Left lung (tissue), 10 donors: ENCODE measurements around the gene FIZ1. TPM values are rescaled to one million over a fixed set of nuclear protein-coding genes. Genes with fewer than 3 reads are reported as not detected.
A peak's percentile ranks its signal among the peaks of the same experiment; 100 is the strongest.

Source experiments
- ATAC-seq: fragments of 200-7000 bp; cut with Tn5 transposase; one replicate; pipeline ENCODE4 v1.9.1; 2020; ENCODE audit warnings: moderate library complexity
- DNase-seq, 4 donors: peaks; one replicate each; pipeline ENCODE4 v3.0.0-alpha.2; 2013 to 2020
- H3K27ac ChIP-seq, 2 donors: fragments of 200-600 bp; sonication (generic) in 1 of 2; one replicate each; pipeline versions ENCODE4 v1.5.0 to v1.8.0; 2020 to 2021
- H3K27me3 ChIP-seq, 2 donors: fragments of 200-600 bp; sonication (generic) in 1 of 2; one replicate each; pipeline versions ENCODE4 v1.5.0 to v1.8.0; 2020 to 2021
- H3K36me3 ChIP-seq, 2 donors: fragments of 200-600 bp; sonication (generic) in 1 of 2; one replicate each; pipeline versions ENCODE4 v1.5.0 to v1.8.0; 2020 to 2021
- H3K4me1 ChIP-seq, 2 donors: fragments of 200-600 bp; one replicate each; pipeline ENCODE4 v1.8.0; 2021
- H3K4me3 ChIP-seq, 2 donors: fragments of 200-600 bp; sonication (generic) in 1 of 2; one replicate each; pipeline versions ENCODE4 v1.5.0 to v1.8.0; 2020 to 2021; ENCODE audit warnings: mild to moderate bottlenecking in 1 of 2
- H3K9me3 ChIP-seq, 2 donors: fragments of 200-600 bp; sonication (generic) in 1 of 2; one replicate each; pipeline versions ENCODE4 v1.5.0 to v1.8.0; 2020 to 2021
- CTCF ChIP-seq, 2 donors: fragments of 200-600 bp; sonication (generic) in 1 of 2; IDR thresholded peaks; one replicate each; pipeline versions ENCODE4 v1.5.0 to v1.8.0; 2021; ENCODE audit warnings: antibody characterized with exemption in 2 of 2
- intact Hi-C, 2 donors: fragments of 100-400 bp; cut with DNase I; formaldehyde crosslinking; loops; one replicate each; pipeline versions ENCODE4 v1.11.2 to v1.14.2; 2022
- polyA plus RNA-seq, 6 donors: library from polyadenylated mRNA; unstranded; fragments of 120-200 nt; gene quantifications; one replicate each; pipeline ENCODE4 v1.2.1, GENCODE V29; 2013; ENCODE audit not compliant: insufficient read length in 6 of 6
- total RNA-seq, 2 donors: library from RNA; stranded (reverse); fragmentation: NEBNext Ultra II Directional; extraction: Animal tissue kit (Norgen Biotek cat#: 25700); gene quantifications; one replicate each; pipeline ENCODE4 v1.2.1, GENCODE V29; 2021
- donor health status: DM: no; HTN: yes; CAD: no.
- donor health status: DM: no; HTN: no; CAD: no.

The FIZ1 gene
- total and polyA plus RNA-seq, 8 donors, result 11.0 to 22.6 (median 17.6) TPM

GRCh38 chr19:55646889-55647731 is 47.8 kb upstream of the FIZ1 start:
- DNase-seq (peak in 1 of 4 donors; percentile 29), ATAC-seq (no peak)
- H3K27ac ChIP-seq, result peak overlapping the region; percentile 65 to 70
- no peak for TF ChIP-seq CTCF (IDR thresholded peaks at IDR 0.05)
- H3K36me3 ChIP-seq, result peaks cover 0 to 16% of the 10 kb centered on the region in 2 donors
- peak overlapping the region; percentile 67 to 79 for H3K4me3 ChIP-seq
- intact Hi-C loops, result no loop called here
- H3K27me3 ChIP-seq, result peaks cover 0 to 9% of the 10 kb centered on the region in 2 donors
- peaks cover 14 to 63% of the 10 kb centered on the region in 2 donors for H3K4me1 ChIP-seq
- H3K9me3 ChIP-seq, result no peaks in the 10 kb centered on the region

GRCh38 chr19:55645512-55645881 is 46.2 kb upstream of the FIZ1 start:
- H3K27me3 ChIP-seq, result peaks cover 0 to 13% of the 10 kb centered on the region in 2 donors
- intact Hi-C loops, result no loop called here
- H3K9me3 ChIP-seq, result no peaks in the 10 kb centered on the region
- H3K27ac ChIP-seq, result no peak overlapping the region
- DNase-seq (no peak), ATAC-seq (no peak)
- no peak overlapping the region for H3K4me3 ChIP-seq
- no peak for TF ChIP-seq CTCF (IDR thresholded peaks at IDR 0.05)
- peaks cover 15 to 76% of the 10 kb centered on the region in 2 donors for H3K4me1 ChIP-seq
- H3K36me3 ChIP-seq, result peaks cover 0 to 12% of the 10 kb centered on the region in 2 donors

DNA sequence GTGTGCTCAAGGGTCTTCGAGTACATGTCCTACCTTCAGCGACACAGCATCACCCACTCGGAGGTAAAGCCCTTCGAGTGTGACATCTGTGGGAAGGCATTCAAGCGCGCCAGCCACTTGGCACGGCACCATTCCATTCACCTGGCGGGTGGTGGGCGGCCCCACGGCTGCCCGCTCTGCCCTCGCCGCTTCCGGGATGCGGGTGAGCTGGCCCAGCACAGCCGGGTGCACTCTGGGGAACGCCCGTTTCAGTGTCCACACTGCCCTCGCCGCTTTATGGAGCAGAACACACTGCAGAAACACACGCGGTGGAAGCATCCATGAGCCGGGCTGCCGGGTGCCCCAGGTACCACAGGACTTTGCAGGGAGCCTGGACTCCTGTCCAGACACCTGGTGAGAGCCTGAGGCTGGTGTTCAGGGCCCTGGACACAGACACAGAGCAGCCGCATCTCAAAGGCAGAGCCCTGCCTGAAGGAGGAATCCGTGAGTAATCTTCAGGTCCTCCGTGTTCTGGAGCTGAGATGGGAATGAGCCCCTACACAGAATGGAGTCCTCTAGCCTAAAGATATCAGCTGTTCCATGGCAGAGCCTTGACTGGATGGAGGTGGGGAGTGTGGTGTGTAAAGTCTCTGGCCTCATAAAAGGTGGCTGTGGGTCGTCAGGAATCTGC is 45.7 kb upstream of the FIZ1 start:
- intact Hi-C loops, result no loop called here
- TF ChIP-seq CTCF (IDR thresholded peaks at IDR 0.05), result no peak
- DNase-seq, result peak in 1 of 4 donors; percentile 68
- Histone ChIP-seq H3K27ac (no peak overlapping the region), H3K27me3 (peaks cover 0 to 13% of the 10 kb centered on the region in 2 donors), H3K4me3 (peak overlapping the region in 1 of 2 donors; percentile 74), H3K4me1 (peaks cover 21 to 81% of the 10 kb centered on the region in 2 donors), H3K36me3 (peaks cover 0 to 12% of the 10 kb centered on the region in 2 donors), H3K9me3 (no peaks in the 10 kb centered on the region)
- no peak for ATAC-seq

- peaks cover 0 to 13% of the 10 kb centered on the region in 2 donors for H3K27me3 ChIP-seq
- no peak for TF ChIP-seq CTCF (IDR thresholded peaks at IDR 0.05)
- peak overlapping the region; percentile 74 to 81 for H3K4me3 ChIP-seq
- H3K4me1 ChIP-seq, result peaks cover 23 to 82% of the 10 kb centered on the region in 2 donors
- DNase-seq (peak in 1 of 4 donors; percentile 32), ATAC-seq (no peak)
- H3K36me3 ChIP-seq, result peaks cover 0 to 12% of the 10 kb centered on the region in 2 donors
- intact Hi-C loops, result no loop called here
- H3K9me3 ChIP-seq, result no peaks in the 10 kb centered on the region
- H3K27ac ChIP-seq, result peak overlapping the region; percentile 85 to 92
Measured at GRCh38 chr19:55644191-55644833, 45.0 kb upstream of the FIZ1 start.

- Histone ChIP-seq H3K4me1 (peaks cover 21 to 81% of the 10 kb centered on the region in 2 donors), H3K27ac (peak overlapping the region; percentile 85 to 92), H3K36me3 (peaks cover 0 to 12% of the 10 kb centered on the region in 2 donors), H3K4me3 (peak overlapping the region; percentile 74 to 81), H3K9me3 (no peaks in the 10 kb centered on the region), H3K27me3 (peaks cover 0 to 13% of the 10 kb centered on the region in 2 donors)
- TF ChIP-seq CTCF (IDR thresholded peaks at IDR 0.05), result no peak
- intact Hi-C loops, result no loop called here
- ATAC-seq (no peak), DNase-seq (no peak)
Measured at GRCh38 chr19:55643887-55644176, 44.5 kb upstream of the FIZ1 start.
